A673 (cell line): ENCODE measurements around the gene BBS7. TPM values are rescaled to one million over a fixed set of nuclear protein-coding genes. Genes with fewer than 3 reads are reported as not detected.

Source experiments
- BruUV-seq: library from RNA; stranded (reverse); fragments of 400-500 nt; replicated peaks from 2 replicates; lab custom pipeline; 2021; lab: Mats Ljungman, UMichigan
- CTCF ChIA-PET: fragments of 300-600 bp; sonication (Branson Sonifier 250); formaldehyde crosslinking; loops from one replicate; lab custom pipeline; 2022; ENCODE audit warnings: antibody characterized with exemption; lab: Charles Lee
- POLR2A ChIA-PET: fragments of 300-600 bp; sonication (Branson Sonifier 250); formaldehyde crosslinking; loops from one replicate; lab custom pipeline; 2022; ENCODE audit warnings: antibody characterized with exemption; ENCODE audit not compliant: low non-redundant PET; lab: Charles Lee
- DNase-seq: peaks from one replicate; pipeline ENCODE4 v3.0.0-alpha.2; 2015; ENCODE audit warnings: low spot score
- H3K27ac ChIP-seq: fragments of 200-600 bp; sonication (generic); 2 replicates; pipeline ENCODE4 v1.5.1; 2016; ENCODE audit warnings: mixed run types, low read depth, mild to moderate bottlenecking, mixed read lengths, antibody characterized with exemption, low read length; ENCODE audit not compliant: poor library complexity, severe bottlenecking
- H3K27me3 ChIP-seq: fragments of 200-600 bp; sonication (generic); replicated peaks from 2 replicates; pipeline ENCODE4 v1.6.1; 2017; ENCODE audit warnings: mixed run types, low read depth, mild to moderate bottlenecking, mixed read lengths, antibody characterized with exemption, low read length; ENCODE audit not compliant: insufficient read depth, poor library complexity
- H3K36me3 ChIP-seq: fragments of 200-600 bp; sonication (generic); 2 replicates; pipeline ENCODE4 v1.6.1; 2016; ENCODE audit warnings: mixed run types, mild to moderate bottlenecking, mixed read lengths, antibody characterized with exemption, low read length; ENCODE audit not compliant: insufficient read depth, poor library complexity, severe bottlenecking
- H3K4me1 ChIP-seq: fragments of 200-600 bp; sonication (generic); 2 replicates; pipeline ENCODE4 v1.6.1; 2017; ENCODE audit warnings: mixed run types, mild to moderate bottlenecking, mixed read lengths, antibody characterized with exemption, low read length; ENCODE audit not compliant: insufficient read depth, poor library complexity, severe bottlenecking
- H3K4me3 ChIP-seq: fragments of 200-600 bp; sonication (generic); 2 replicates; pipeline ENCODE4 v1.5.1; 2016; ENCODE audit warnings: low read depth, mixed run types, mild to moderate bottlenecking, mixed read lengths, low read length; ENCODE audit not compliant: poor library complexity, severe bottlenecking
- H3K9me3 ChIP-seq: fragments of 200-600 bp; sonication (generic); 2 replicates; pipeline ENCODE4 v1.6.1; 2016; ENCODE audit warnings: mixed run types, low read depth, mild to moderate bottlenecking, mixed read lengths, antibody characterized with exemption, low read length; ENCODE audit not compliant: poor library complexity, severe bottlenecking
- CTCF ChIP-seq: fragments of 300-800, 200-600 bp; sonication (generic); conservative IDR thresholded peaks from 2 replicates; pipeline ENCODE4 v1.5.1; 2017; ENCODE audit warnings: low read depth, mild to moderate bottlenecking, antibody characterized with exemption, low read length, moderate library complexity, mixed read lengths
- EZH2 ChIP-seq: fragments of 200-600 bp; sonication (generic); IDR thresholded peaks from 2 replicates; pipeline ENCODE4 v1.6.1; 2017; ENCODE audit warnings: borderline replicate concordance, low read depth, mild to moderate bottlenecking, mixed read lengths, antibody characterized with exemption, low read length; ENCODE audit not compliant: poor library complexity, severe bottlenecking
- intact Hi-C: fragments of 100-400 bp; cut with micrococcal nuclease; formaldehyde crosslinking; loops from one replicate; pipeline ENCODE4 v1.10.0; 2022; ENCODE audit not compliant: unreplicated experiment
- total RNA-seq: library from RNA; stranded (reverse); gene quantifications from 2 replicates; pipeline ENCODE4 v1.2.3, GENCODE V29; 2021

BBS7 gene
- total RNA-seq, 1 experiment from 2014 or later: 26.7 TPM

- ChIA-PET POLR2A (no interaction called here), CTCF (no interaction called here)
- no peak overlapping the region for H3K27ac ChIP-seq
- intact Hi-C loops: no loop called here
- BruUV-seq: no TSS peak
- H3K9me3 ChIP-seq: no peaks in the 10 kb centered on the region
- no peaks in the 10 kb centered on the region for H3K4me1 ChIP-seq
- H3K36me3 ChIP-seq: no peaks in the 10 kb centered on the region
- no peaks in the 10 kb centered on the region for H3K27me3 ChIP-seq
- TF ChIP-seq EZH2 (no peak), CTCF (no peak)
- DNase-seq: no peak
- H3K4me3 ChIP-seq: no peak overlapping the region
Observed at GRCh38 chr4:121873604-121874003, 3.3 kb upstream of the BBS7 start.

- Histone ChIP-seq H3K9me3 (no peaks in the 10 kb centered on the region), H3K27me3 (no peaks in the 10 kb centered on the region), H3K36me3 (peaks cover 40% of the 10 kb centered on the region), H3K4me3 (no peak overlapping the region), H3K27ac (no peak overlapping the region), H3K4me1 (no peaks in the 10 kb centered on the region)
- ChIA-PET CTCF (no interaction called here), POLR2A (no interaction called here)
- no peak for DNase-seq
- BruUV-seq: no TSS peak
- TF ChIP-seq CTCF (no peak), EZH2 (no peak)
- intact Hi-C loops: no loop called here
Observed at GRCh38 chr4:121863799-121864198, 6.5 kb downstream of the BBS7 start.

GRCh38 chr4:121861426-121861825 lies 8.8 kb downstream of the BBS7 start:
- no peak for DNase-seq
- Histone ChIP-seq H3K4me3 (no peak overlapping the region), H3K36me3 (peaks cover 24% of the 10 kb centered on the region), H3K4me1 (no peaks in the 10 kb centered on the region), H3K9me3 (no peaks in the 10 kb centered on the region), H3K27me3 (no peaks in the 10 kb centered on the region), H3K27ac (no peak overlapping the region)
- BruUV-seq: no TSS peak
- CTCF ChIA-PET: no interaction called here
- TF ChIP-seq EZH2: no peak
- TF ChIP-seq CTCF: no peak
- intact Hi-C loops: no loop called here
- POLR2A ChIA-PET: no interaction called here
